ENCODE results near the gene GP5.

The GP5 gene

DNA sequence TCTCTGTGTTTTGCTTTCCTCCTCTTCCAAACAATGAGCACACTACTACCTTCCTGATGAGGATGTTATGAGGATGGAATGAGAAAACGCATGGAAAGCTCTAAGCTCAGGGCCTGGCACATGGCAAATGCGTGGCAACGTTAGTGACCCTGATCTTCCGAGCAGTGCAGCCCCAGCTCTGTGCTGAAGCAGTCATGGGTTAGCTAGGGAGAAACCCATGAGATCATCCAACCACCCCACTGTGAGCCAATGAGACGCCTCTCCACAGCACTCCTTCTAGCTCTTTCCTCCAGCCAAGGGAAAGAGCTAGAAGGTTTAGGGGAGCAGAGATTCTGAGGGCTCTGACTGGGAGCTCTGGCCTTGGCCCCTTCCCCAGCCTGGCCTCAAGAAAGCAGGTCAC lies 52.4 kb downstream of the GP5 start:
- DNase-seq: no peak

DNA sequence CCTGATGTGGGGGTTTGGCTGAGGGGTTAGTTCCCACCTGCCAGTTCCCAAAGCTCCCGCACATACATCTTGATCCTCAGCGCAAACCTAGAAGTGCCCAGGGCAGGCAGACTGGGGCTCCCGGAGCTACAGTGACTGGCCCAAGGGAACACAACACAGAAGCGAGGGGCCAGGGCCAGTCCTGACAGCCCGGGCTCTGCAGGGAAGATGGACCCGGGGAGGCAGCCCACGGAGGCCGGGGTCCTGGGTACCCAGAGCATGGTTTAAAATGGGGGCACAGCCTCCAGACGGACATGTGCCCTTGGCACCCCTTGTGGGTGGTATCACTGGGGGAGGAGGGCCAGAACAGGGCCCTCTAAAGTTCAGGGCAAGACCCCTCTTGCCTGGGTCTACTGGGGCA lies 53.0 kb downstream of the GP5 start:
- DNase-seq: no peak
